GM21367 (cell line): ENCODE measurements around the gene EXPH5.
"Not testable (repeated sequence)": the region's sequence is repeated elsewhere in the genome, so short reads cannot be mapped to it uniquely, and the experiment has no call there.

Source experiments
- ATAC-seq: cut with Tn5 transposase; IDR thresholded peaks from one replicate; pipeline ENCODE4 v1.9.1; 2021; ENCODE audit not compliant: unreplicated experiment

EXPH5 gene

GRCh38 chr11:108593214-108593922 is at the start of gene EXPH5:
Gene EXPH5 (minus strand): TSS chr11:108593768. CDS start chr11:108593536, 232 bp downstream.
- ATAC-seq, result peak; percentile 96

GRCh38 chr11:108641752-108642151 is 48.2 kb upstream of the EXPH5 start:
- not testable (repeated sequence) for ATAC-seq

- ATAC-seq, result no peak
Measured at GRCh38 chr11:108639146-108639545, 45.6 kb upstream of the EXPH5 start.

GRCh38 chr11:108636222-108636621 is 42.7 kb upstream of the EXPH5 start:
- ATAC-seq, result no peak

GRCh38 chr11:108635106-108635505 is 41.5 kb upstream of the EXPH5 start:
- ATAC-seq, result no peak

- no peak for ATAC-seq
Measured at GRCh38 chr11:108632041-108632704, 38.6 kb upstream of the EXPH5 start.

- ATAC-seq, result no peak
Measured at GRCh38 chr11:108629274-108629673, 35.7 kb upstream of the EXPH5 start.

- no peak for ATAC-seq
Measured at GRCh38 chr11:108628812-108629211, 35.2 kb upstream of the EXPH5 start.

- ATAC-seq, result no peak
Measured at GRCh38 chr11:108628326-108628725, 34.8 kb upstream of the EXPH5 start.

- ATAC-seq, result no peak
Measured at GRCh38 chr11:108624196-108624925, 30.8 kb upstream of the EXPH5 start.

- ATAC-seq, result no peak
Measured at GRCh38 chr11:108622341-108622740, 28.8 kb upstream of the EXPH5 start.

GRCh38 chr11:108620958-108621772 is 27.6 kb upstream of the EXPH5 start:
- ATAC-seq, result peak; percentile 84

GRCh38 chr11:108618529-108618928 is 25.0 kb upstream of the EXPH5 start:
- ATAC-seq, result no peak

GRCh38 chr11:108617055-108617454 is 23.5 kb upstream of the EXPH5 start:
- ATAC-seq, result no peak

GRCh38 chr11:108616549-108616948 is 23.0 kb upstream of the EXPH5 start:
- ATAC-seq, result no peak

GRCh38 chr11:108614086-108614485 is 20.5 kb upstream of the EXPH5 start:
- no peak for ATAC-seq

- ATAC-seq, result no peak
Measured at GRCh38 chr11:108609682-108610081, 16.1 kb upstream of the EXPH5 start.

- ATAC-seq, result no peak
Measured at GRCh38 chr11:108608548-108608947, 15.0 kb upstream of the EXPH5 start.

GRCh38 chr11:108606495-108607160 is 13.1 kb upstream of the EXPH5 start:
- no peak for ATAC-seq

- no peak for ATAC-seq
Measured at GRCh38 chr11:108606070-108606469, 12.5 kb upstream of the EXPH5 start.
